Pancreas (tissue), 10 donors: Measurements from ENCODE around the gene ATP1B2. TPM values are rescaled to one million over a fixed set of nuclear protein-coding genes. Genes with fewer than 3 reads are reported as not detected.

ENCODE experiments used
- ATAC-seq, 4 donors: fragments of 200-7000 bp; cut with Tn5 transposase; one replicate each; pipeline versions ENCODE4 v1.8.0 to v1.9.1; 2020; ENCODE audit warnings: mild to moderate bottlenecking in 4 of 4, moderate library complexity in 4 of 4
- DNase-seq, 6 donors: peaks; one replicate each; pipeline ENCODE4 v3.0.0-alpha.2; 2020
- FAIRE-seq: peaks from 2 replicates; lab custom pipeline; 2012; peaks lifted over from hg19 to GRCh38; lab: Jason Lieb, UNC
- H3K27ac ChIP-seq, 4 donors: fragments of 200-600 bp; sonication (generic); 1 replicate in 3 of 4; 2 replicates in 1 of 4; pipeline versions ENCODE4 v1.5.0 to v1.8.0; 2020
- H3K27me3 ChIP-seq, 4 donors: fragments of 200-600 bp; one replicate each; pipeline ENCODE4 v1.8.0; 2021
- H3K36me3 ChIP-seq, 3 donors: fragments of 200-600 bp; sonication (generic) in 1 of 3; one replicate each; pipeline versions ENCODE4 v1.5.0 to v1.8.0; 2020 to 2021
- H3K4me1 ChIP-seq, 3 donors: fragments of 200-600 bp; one replicate each; pipeline ENCODE4 v1.8.0; 2021
- H3K4me3 ChIP-seq, 4 donors: fragments of 200-600 bp; sonication (generic) in 2 of 4; one replicate each; pipeline versions ENCODE4 v1.5.0 to v1.8.0; 2020 to 2021
- H3K9me3 ChIP-seq, 4 donors: fragments of 200-600 bp; one replicate each; pipeline ENCODE4 v1.8.0; 2021
- WGBS, 2 donors: extraction: QIAGEN DNeasy Blood & Tissue Kit; methylation state at CpG; one replicate each; pipeline ENCODE4 v1.1.7; 2013; 5-methylcytosine and 5-hydroxymethylcytosine counted together
- intact Hi-C, 3 donors: fragments of 100-400 bp; cut with DNase I; formaldehyde crosslinking; loops; one replicate each; pipeline versions ENCODE4 v1.11.1 to v1.14.2; 2022
- polyA plus RNA-seq, 2 donors: library from polyadenylated mRNA; stranded (reverse); fragments of 200-250 nt; gene quantifications; one replicate each; pipeline ENCODE4 v1.2.3, GENCODE V29; 2013
- total RNA-seq, 6 donors: library from RNA; stranded (reverse); fragmentation: NEBNext Ultra II Directional in 4 of 6; extraction: Animal tissue kit (Norgen Biotek cat#: 25700) in 4 of 6; gene quantifications; one replicate each; pipeline versions ENCODE4 v1.2.1 to v1.2.4, GENCODE V29; 2021 to 2023
- TF ChIP-seq, protein P1 (sequence below), 4 donors: fragments of 200-600 bp; sonication (generic) in 3 of 4; IDR thresholded peaks; one replicate each; pipeline versions ENCODE4 v1.5.0 to v1.8.0; 2021; ENCODE audit warnings: antibody characterized with exemption in 4 of 4
- donor health status: healthy with polysubstance abuse.
- donor health status: DM: no; HTN: no; CAD: no; lungs with moderate emphysema.
- donor health status: DM: no; HTN: no; CAD: no.
- donor health status: control.
- donor health status: control.
- donor health status: Bipolar disorder and iron deficiency.
- donor health status: DM: yes; HTN: yes; CAD: no.
- donor health status: DM: no; HTN: no; CAD: no.
- donor health status: DM: no; HTN: no; CAD: no.
- donor health status: DM: yes; HTN: yes; CAD: no.

ATP1B2 gene
- total and polyA plus RNA-seq, 8 donors, result 0.79 to 6.7 (median 1.3) TPM

- TF ChIP-seq, protein P1, sequence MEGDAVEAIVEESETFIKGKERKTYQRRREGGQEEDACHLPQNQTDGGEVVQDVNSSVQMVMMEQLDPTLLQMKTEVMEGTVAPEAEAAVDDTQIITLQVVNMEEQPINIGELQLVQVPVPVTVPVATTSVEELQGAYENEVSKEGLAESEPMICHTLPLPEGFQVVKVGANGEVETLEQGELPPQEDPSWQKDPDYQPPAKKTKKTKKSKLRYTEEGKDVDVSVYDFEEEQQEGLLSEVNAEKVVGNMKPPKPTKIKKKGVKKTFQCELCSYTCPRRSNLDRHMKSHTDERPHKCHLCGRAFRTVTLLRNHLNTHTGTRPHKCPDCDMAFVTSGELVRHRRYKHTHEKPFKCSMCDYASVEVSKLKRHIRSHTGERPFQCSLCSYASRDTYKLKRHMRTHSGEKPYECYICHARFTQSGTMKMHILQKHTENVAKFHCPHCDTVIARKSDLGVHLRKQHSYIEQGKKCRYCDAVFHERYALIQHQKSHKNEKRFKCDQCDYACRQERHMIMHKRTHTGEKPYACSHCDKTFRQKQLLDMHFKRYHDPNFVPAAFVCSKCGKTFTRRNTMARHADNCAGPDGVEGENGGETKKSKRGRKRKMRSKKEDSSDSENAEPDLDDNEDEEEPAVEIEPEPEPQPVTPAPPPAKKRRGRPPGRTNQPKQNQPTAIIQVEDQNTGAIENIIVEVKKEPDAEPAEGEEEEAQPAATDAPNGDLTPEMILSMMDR (IDR thresholded peaks at IDR 0.05), result no peak
- WGBS, 2 donors, result 89 to 90% methylated on average over 14 of the region's 14 CpGs
- Histone ChIP-seq H3K27me3 (no peaks in the 10 kb centered on the region), H3K9me3 (no peaks in the 10 kb centered on the region), H3K4me1 (no peaks in the 10 kb centered on the region), H3K4me3 (no peak overlapping the region), H3K36me3 (peaks cover 8 to 44% (median 25%) of the 10 kb centered on the region in 3 donors), H3K27ac (no peak overlapping the region)
- ATAC-seq (no peak), DNase-seq (no peak), FAIRE-seq (no peak)
- intact Hi-C loops, result loop anchor here in 1 of 3 donors (10.0 kb wide), 1 partner anchor 160 kb away; no protein-coding TSS in a partner anchor
Measured at GRCh38 chr17:7674934-7675333, 24.2 kb downstream of the ATP1B2 start.

- H3K9me3 ChIP-seq, result no peaks in the 10 kb centered on the region
- peaks cover 8 to 34% (median 19%) of the 10 kb centered on the region in 3 donors for H3K36me3 ChIP-seq
- DNase-seq, result no peak
- no peak overlapping the region for H3K4me3 ChIP-seq
- H3K4me1 ChIP-seq, result no peaks in the 10 kb centered on the region
- 83 to 85% methylated on average over 5 of the region's 5 CpGs for WGBS, 2 donors
- TF ChIP-seq, protein P1 (IDR thresholded peaks at IDR 0.05), result no peak
- no peaks in the 10 kb centered on the region for H3K27me3 ChIP-seq
- no peak for ATAC-seq
- no peak for FAIRE-seq
- no peak overlapping the region for H3K27ac ChIP-seq
- intact Hi-C loops, result loop anchor here in 1 of 3 donors (10.0 kb wide), 1 partner anchor 162 kb away; no protein-coding TSS in a partner anchor
Measured at GRCh38 chr17:7676533-7676932, 25.8 kb downstream of the ATP1B2 start.

DNA sequence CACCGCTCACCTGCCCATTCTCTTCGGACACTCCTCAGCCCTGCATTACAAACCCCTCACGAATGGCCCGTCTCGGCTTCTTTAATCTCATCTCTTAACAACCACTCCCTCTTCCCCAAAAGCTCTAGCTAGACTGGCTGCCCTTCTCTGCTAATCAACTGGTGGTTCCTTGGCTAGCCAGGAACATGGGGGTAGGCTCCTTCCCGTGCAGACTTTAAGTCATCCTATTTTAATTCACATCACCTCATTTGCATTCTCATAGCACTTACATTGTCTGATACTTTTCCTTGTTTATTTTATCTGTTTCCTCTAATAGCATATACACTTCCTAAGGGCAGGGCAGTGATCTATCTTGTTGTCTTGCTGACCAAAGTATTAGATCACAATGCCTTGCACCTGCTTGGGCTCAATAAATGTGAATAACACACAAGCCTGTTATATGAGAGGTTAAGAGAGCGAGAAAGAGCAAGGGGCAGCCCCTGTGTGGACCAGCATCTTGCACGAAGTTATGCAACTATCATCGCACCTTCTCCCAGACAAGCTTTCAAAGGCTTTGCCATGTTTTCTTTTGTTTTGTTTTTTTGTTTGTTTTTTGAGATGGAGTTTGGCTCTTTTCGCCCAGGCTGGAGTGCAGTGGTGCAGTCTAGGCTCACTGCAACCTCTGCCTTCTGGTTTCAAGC is 26.8 kb downstream of the ATP1B2 start:
- DNase-seq (no peak), FAIRE-seq (no peak), ATAC-seq (no peak)
- no peak overlapping the region for H3K4me3 ChIP-seq
- no peaks in the 10 kb centered on the region for H3K9me3 ChIP-seq
- no peaks in the 10 kb centered on the region for H3K27me3 ChIP-seq
- no peak overlapping the region for H3K27ac ChIP-seq
- H3K4me1 ChIP-seq, result no peaks in the 10 kb centered on the region
- intact Hi-C loops, result loop anchor here in 1 of 3 donors (10.0 kb wide), 1 partner anchor 163 kb away; no protein-coding TSS in a partner anchor
- H3K36me3 ChIP-seq, result peaks cover 8 to 30% (median 19%) of the 10 kb centered on the region in 3 donors
- 85% methylated on average over 10 of the region's 10 CpGs for WGBS, 2 donors
- TF ChIP-seq, protein P1 (IDR thresholded peaks at IDR 0.05), result no peak

GRCh38 chr17:7684851-7685532 is 34.3 kb downstream of the ATP1B2 start:
- FAIRE-seq (no peak), ATAC-seq (no peak), DNase-seq (no peak)
- Histone ChIP-seq H3K9me3 (no peaks in the 10 kb centered on the region), H3K27me3 (no peaks in the 10 kb centered on the region), H3K4me1 (peaks cover 3 to 25% (median 19%) of the 10 kb centered on the region in 3 donors), H3K4me3 (peak overlapping the region; percentile 43 to 91 (median 64)), H3K27ac (peak overlapping the region; percentile 93 to 98 (median 97)), H3K36me3 (no peaks in the 10 kb centered on the region)
- TF ChIP-seq, protein P1 (IDR thresholded peaks at IDR 0.05), result no peak
- intact Hi-C loops, result no loop called here
- WGBS, 2 donors, result 32 to 39% methylated on average over 15 of the region's 15 CpGs
